ENCODE results near the gene CTIF. TPM values are rescaled to one million over a fixed set of nuclear protein-coding genes. Genes with fewer than 3 reads are reported as not detected.
"Not testable (repeated sequence)": the region's sequence is repeated elsewhere in the genome, so short reads cannot be mapped to it uniquely, and the experiment has no call there.

CTIF gene
- total RNA-seq, 2 donors from 2014 or later: 64.9 to 70.6 TPM

DNA sequence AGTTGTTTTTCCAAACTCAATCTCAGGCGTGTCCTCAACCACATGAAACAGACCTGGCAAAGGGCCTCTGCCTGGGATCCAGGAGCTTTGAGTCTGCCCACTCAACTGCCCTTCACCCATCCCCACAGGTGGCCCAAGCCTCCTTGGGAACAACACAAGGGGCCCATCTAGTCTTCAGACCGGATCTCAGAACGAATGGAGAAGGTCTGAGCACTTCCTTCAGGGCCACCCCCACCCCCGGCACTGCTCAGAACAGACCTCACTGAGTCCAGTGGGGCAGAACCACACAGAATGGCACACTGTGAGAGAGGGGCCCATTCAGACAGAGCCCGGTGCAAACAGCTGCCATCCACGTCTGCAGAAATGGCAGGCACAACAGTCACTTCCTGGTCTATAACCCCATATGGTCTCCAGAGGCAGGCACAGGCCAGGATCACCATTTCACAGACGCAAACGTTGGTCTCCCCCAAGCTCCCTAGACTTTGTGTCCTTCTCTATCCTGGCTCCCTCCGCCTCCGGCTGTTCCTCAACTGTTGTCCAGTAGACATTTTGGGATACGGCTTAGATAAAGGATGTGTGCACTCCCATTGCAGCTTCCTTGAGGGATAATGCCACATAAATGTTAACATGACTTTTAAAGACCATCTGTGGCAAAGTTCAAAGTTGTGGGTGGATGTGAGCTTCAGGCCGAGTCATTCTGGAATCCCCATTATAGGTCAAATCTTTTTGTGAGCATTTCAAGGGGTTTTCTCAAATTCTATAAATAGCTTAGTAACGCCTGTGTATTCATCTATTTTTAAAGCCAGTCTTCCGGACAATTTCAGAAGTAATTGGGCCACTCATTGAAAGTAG is 262.3 kb downstream of the CTIF start:
- ATAC-seq: no peak
- DNase-seq: peak; percentile 31
- intact Hi-C loops (cut with DNase I): no loop called here

DNA sequence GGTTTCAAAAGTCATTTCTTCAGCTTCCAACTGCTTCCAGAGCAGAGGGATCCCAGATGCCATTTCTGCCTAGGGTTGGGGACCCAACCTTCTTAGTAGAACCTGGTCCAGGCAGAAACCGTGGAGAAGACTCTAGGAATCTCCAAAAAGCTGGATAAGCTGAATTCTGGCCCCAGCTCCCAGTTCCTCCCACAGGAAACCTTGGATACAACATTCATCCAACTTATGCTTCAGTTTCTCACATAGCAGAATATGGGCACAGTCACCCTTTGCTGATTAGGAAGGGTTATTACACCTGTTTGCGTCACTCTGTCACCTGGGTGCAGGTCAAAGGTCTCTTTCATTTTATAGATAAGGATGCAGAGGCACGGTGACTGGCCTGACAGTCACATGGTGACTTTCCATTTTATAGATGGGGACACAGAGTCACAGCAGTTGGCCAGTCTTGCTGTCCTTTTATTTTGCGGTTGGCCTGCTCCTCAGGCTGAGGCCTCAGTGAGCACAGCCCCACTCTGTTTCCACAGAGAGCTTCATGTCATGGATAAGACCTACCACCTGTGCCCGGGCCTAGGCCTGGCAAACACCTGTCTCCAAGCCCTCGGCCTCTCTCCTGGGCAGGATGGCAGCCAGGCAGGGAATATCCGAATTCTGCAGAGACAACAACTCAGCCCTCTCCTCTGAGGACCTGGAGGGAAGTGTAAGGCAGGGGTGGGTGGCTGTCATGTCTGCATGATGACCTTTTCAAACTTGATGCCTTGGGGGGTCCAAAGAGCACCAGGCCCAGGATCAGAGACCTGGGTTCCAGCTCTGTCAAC is 263.1 kb downstream of the CTIF start:
- peak; percentile 19 for DNase-seq
- ATAC-seq: no peak
- intact Hi-C loops (cut with DNase I): no loop called here

DNA sequence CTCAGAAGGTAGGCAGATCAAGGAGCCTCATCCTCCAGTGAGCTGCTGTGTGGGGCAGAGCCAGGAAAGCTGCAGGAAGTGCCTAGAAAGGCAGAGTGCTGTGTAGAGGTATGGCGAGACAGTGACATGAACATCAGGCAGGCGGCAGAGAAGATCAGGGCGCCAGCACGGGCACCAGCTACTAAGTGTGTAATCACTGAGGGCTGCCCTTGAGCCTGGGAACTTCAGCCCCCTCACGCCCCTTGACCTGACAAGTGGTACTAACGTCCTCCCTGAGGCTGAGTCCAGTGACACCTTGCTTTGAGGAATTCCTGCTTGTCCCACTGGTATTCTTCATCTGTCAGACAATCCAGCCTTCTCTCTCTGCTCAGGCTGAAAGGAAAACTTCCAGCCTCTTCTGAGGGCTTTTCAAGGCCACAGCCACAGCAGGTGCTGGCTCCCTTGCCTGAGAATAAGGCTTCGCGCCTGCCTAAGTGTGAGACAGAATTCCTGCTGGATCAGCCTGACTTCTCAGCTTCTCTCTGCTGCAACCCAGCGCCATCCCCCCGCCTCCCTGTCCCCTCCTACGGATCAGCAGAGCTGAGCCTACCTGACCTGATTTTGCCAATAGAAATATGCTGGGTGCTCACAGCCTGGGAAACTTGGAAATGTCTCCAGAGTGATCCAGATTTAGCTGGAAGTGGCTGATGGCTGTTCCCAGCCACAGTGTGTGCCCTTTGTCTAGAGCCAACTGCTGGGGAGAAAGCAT is 263.9 kb downstream of the CTIF start:
- ATAC-seq (peak in 1 of 2 donors; percentile 38), DNase-seq (peak; percentile 24)
- intact Hi-C loops (cut with DNase I): no loop called here

DNA sequence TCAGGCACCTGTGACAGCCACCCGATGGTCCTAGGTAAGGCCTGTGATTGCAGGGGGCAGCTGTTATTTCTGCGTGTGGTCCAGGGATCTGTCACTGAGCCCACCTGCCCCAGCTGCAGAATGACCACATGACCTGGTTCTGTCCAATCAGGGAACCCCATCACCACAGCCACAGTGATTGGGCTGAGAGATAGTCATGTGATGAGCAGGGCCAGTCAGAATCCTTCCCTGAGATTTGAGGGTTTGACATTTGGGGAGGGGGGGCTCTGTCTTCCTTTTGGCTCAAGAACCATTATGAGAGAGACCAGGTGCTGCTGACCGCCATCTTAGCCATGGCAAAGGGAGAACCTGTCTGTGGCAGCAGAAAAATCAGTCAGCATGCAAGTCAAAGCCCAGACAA is 264.7 kb downstream of the CTIF start:
- intact Hi-C loops (cut with DNase I): no loop called here
- ATAC-seq (no peak), DNase-seq (peak; percentile 6)

DNA sequence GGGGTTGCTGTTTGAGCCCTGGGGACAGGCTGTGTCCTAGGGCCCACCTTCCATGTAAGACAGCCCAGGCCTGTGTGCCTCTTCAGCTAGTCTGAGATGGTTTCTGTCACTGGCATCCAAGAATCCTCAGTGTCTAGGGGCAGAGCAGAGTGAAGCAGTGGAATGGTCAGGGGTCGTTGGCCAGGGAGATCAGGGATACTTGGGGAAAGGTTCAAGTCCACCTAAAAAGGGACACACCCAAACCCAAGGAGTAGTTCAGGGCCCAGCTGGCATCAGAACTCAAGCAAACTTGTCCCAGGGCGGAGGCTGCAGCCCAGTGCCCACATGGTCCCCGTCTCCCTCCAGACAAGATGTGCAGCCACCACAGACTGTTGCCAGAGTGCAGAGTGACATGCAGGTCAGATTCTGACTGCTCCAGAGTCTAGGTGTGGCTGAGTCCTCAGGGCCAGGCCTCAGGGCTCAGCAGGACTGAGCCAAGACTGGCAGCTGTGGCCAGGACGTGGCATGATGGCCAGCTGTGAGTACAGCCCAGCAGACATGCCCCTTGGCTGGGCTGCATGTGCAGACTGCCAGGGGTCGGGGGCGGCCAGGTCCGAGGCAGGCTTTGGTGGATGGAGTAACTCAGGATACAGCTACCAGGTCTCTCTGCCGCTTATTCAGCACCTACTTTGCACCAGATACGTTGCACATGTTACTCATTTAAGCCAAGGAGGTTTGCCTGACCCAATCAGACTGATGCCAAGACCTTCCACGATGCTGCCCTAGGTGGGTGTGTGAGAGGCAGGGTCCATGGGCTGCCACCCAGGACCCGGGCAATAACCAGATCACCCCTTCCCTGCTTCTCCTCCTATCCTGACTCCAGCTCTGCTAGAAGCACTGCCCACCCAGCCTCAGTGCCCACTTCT is 265.4 kb downstream of the CTIF start:
- DNase-seq (peak; percentile 28), ATAC-seq (peak; percentile 40 to 45)
- intact Hi-C loops (cut with DNase I): no loop called here

DNA sequence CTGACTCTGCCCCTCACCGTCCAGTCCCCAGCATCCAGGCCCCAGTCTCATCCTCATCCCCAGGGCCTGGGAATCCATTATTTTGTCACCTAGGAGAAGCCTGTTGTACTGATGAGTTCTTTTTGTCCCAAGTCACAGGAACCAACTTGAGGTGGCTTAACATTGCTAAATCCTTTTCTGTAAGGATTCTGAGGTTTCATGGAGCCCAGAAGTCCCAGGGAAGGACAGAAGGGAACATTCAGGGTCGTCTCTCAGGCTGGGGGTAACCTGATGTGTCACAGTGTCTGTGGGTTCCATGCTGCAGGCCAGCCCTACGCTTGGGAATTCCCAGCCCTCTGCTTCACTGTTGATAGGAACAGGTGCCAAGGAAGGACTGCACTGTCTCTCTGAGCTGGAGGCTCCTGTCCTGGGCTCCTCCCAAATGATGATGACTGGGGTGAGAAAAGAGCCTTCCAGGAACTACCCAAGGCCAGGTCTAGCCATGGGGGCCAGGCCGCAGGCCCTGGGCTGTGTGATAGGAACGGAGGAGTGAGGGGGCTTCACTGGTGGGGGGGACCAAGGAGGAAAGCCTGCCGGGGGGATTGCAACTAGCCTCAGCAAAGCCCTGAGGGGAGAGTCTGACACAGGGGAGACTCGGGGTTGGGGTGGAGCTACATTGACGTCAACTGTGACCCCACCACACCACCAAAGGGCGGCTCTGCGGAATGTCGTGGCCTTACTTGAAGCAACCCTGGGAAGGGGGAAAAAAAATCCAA is 266.2 kb downstream of the CTIF start:
- DNase-seq (peak; percentile 19), ATAC-seq (no peak)

DNA sequence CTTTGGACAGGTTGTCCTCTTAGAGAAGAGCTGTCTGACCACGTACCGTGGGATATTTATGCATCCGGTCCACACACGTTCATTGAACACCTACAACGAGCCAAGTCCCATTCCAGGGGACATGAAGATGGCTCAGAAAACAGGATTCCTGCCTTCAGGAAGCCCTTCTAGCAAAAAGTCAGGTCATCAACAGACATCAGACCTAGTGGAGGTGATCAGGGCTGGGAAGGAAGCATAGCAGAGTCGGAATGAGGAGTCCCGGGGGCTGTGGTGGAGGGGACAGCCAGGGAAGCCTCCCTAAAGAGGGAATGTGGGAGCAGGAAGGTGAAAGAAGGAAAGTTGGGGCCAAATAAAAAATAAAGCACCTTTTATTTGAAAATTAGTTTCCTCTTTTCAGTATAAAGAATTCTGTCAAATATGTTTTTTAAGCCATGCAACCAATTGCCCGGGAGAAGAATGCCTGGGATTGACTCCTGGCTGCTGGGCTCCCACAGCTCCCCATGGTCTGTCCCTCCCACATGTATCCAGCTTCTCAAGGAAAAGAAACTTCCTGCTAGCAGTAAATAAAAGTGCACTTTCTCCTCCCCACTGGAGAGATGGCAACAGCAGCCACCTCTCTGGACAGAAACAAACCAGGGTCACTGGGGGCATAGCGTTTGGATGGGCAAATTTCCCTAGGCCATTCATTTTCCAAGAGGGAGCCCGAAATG is 267.1 kb downstream of the CTIF start:
- ATAC-seq (no peak), DNase-seq (peak; percentile 12)
- intact Hi-C loops (cut with DNase I): no loop called here

More for the DNA sequence above, 266.2 kb downstream of the CTIF start:
- intact Hi-C loops (cut with DNase I): no loop called here

DNA sequence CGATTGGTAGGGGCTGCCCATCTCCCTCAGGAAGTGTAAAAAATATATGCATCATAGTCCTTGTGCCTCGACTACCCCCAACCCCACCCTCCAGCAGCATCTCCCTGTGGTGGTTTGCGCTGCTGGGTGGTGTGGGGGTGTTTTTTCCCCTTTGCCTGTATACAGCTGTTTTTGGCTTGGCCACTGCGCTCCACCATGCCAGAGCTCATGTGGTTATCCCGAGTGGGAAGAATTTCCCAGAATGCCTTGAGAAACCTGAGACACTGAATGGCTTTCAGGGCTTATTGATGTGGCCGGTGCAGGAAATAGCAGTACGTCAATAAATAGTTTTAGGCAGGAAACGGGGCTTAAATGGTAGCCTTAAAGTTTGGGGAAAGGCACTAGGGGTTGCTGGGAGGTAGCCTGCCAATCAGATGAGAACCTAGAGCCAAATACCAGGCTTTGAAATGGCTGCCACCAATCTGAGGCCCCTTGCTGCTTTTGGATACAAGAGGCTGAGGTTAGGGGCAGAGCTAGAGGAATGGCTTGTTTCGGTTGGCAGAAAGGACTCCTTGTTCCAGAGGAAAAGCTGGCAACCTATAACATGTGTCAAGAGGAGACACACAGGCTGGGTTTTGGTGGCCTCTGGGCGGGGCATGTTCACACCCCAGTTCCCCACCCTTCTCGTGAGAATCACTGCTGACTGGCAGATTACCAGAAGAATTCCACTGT is 267.9 kb downstream of the CTIF start:
- DNase-seq: peak; percentile 77
- ATAC-seq: peak; percentile 69 to 76
- intact Hi-C loops (cut with DNase I): no loop called here

DNA sequence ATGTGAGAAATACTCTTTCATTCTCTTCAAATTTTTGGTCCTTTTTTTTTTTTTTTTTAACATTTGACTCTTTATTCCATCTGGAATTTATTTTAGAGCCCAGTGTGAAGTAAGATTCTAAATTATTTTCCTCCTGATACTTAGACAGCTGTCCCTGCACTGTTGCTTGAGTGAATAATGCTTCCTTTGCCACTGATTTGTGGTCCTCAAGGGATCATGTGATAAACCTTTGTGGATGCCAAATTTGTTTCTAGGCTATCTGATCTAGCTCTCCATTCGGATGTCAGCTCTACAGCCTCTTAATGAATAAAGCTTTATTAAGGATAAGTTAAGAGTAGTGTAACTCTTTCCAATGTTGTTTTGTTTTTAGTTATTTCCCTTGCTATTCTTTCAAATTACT is 269.6 kb downstream of the CTIF start:
- intact Hi-C loops (cut with DNase I): no loop called here
- peak in 1 of 2 donors; percentile 52 for ATAC-seq
- peak; percentile 3 for DNase-seq

DNA sequence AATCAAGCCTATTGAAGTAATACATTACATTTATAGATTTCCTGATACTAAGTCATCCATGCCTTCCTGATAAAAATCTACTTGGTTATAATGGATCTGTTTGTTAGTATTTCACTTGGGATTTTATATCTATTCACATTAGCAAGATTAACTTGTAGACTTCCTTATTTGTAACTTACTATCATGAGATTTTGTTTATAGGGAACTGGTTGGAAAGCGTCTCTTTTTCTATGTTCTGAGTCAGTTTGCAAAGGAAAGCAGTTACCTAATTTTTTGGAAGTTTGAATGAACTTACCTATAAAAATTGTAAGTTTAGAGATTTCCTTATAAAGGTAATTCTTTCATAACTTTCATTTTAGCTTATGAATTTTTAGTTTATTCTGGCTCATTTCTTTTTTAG is 270.5 kb downstream of the CTIF start:
- ATAC-seq (no peak), DNase-seq (no peak)
- intact Hi-C loops (cut with DNase I): no loop called here

DNA sequence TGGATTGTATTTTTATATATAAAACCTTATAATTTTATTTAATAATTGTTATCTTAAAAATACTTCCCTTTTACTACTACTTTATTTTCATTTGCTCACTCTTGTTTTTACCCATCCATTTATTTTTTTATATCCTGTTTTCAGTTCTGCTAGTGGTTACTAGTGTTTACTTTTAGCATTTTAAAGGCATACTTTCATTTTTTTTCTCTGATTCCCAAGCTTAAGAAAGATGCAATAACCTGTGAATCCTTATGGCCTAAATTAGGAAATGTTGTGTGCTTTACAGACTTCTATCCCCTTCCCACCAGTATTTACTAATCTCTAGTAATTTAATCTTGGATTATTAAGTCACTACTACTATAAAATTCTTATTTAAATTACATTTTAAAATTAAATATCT is 272.0 kb downstream of the CTIF start:
- DNase-seq: no peak
- no peak for ATAC-seq
- intact Hi-C loops (cut with DNase I): no loop called here

DNA sequence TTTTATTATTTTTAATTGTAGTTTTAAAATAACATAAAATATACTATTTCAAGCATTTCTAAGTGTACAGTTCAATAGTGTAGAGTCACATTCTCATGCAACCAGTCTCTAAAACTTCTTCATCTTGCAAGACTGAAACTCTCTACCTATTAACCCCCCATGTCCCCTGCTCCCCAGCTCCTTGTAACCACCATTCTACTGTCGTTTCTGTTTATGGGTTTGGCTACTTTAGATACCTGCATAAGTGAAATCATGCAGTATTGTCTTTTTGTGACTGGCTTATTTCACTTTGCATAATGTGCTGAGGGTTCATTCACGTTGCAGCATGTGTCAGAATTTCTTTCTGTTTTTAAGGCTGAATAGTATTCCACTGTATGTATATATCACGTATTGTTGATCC is 272.6 kb downstream of the CTIF start:
- DNase-seq (no peak), ATAC-seq (no peak)
- intact Hi-C loops (cut with DNase I): no loop called here

DNA sequence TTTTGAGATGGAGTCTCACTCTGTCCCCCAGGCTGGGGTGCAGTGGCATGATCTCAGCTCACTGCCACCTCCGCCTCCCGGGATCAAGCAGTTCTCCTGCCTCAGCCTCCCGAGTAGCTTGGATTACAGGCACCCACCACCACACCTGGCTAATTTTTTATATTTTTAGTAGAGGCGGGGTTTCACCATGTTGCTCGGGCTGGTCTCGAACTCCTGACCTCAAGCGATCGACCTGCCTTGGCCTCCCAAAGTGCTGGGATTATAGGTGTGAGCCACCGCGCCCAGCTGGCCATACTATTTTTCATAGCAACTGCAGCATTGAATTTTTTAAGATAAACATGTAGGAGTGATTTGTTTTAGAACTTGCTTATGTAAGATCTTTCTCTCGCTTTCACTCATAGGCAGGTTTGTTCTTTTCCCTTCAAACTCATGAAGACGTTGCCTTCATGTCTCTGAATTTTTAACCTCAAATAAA is 273.2 kb downstream of the CTIF start:
- DNase-seq: peak; percentile 6
- intact Hi-C loops (cut with DNase I); ATAC-seq: not testable (repeated sequence)

DNA sequence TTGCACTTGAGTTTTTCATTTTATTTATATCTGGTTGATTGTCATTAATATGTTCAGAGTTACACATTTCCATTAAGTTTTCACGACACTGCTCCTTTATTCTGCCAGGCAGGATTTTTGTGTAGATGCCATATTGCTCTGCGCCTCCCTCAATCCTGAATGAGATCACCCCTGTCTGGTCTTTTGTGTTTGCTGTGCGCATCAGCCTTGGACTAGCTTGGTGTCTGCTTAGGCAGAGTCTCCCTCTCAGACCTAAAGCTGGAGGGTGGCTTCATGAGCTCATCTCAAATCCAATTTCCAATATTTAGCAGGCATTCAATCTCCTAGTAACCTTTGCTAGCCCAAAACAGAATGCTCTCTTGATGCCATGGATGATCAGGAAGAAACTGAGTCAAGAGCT is 274.5 kb downstream of the CTIF start:
- DNase-seq: no peak
- intact Hi-C loops (cut with DNase I): no loop called here
- no peak for ATAC-seq

DNA sequence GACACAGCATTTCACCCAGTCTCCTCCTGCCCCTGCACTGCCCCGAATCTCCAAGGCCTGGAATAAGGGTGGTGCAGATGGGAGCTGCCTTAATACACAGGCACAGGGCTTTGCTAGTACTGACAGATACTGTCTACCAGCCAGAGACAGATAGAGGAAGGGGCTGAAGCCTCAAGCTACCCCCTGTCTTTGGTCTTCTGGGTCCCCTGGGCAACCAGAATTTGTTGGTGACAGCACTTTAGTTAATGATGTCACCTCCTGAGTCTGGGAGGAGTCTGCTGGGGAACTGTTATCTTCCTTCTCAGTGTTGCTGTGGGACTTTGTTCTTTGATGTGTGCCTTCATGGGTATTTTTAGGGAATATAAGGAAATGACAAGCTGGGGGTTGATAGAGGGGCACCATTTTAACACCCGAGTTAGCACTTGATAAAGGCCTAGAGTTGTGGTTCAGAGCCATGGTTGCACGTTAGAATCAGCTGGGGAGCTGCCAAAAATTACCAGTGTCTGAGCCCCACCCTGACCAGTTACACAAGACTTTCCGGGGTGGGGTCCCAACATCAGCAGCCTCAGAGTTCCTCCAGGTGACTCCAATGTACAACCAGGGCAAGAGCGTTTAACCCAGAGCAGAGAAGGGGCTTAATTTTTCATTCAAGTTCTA is 275.1 kb downstream of the CTIF start:
- DNase-seq: peak; percentile 67
- peak; percentile 48 to 57 for ATAC-seq
- intact Hi-C loops (cut with DNase I): no loop called here
